Ecto neural progenitor cell (in vitro differentiated cells): ENCODE measurements around the gene BIN2.
"Not testable (repeated sequence)": the region's sequence is repeated elsewhere in the genome, so short reads cannot be mapped to it uniquely, and the experiment has no call there.

Source experiments
- DNase-seq: peaks from one replicate; pipeline ENCODE4 v3.0.0-alpha.2; 2018; ENCODE audit warnings: low spot score

The BIN2 gene

DNA sequence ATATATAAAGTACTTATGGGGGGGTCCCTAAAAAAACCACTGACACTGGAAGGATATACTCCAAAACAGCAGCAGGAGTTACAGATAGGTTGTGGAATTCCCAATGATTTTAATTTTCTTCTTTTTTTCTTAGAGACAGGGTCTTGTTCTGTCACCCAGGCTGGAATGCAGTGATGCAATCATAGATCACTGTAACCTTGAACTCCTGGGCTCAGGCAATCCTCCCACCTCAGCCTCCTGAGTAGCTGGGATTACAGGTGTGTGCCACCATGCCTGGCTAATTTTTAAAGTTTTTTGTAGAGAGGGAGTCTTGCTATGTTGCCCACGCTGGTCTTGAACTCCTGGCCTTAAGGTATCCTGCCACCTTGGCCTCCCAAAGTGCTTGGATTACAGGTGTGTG is 64.4 kb downstream of the BIN2 start:
- DNase-seq: not testable (repeated sequence)

DNA sequence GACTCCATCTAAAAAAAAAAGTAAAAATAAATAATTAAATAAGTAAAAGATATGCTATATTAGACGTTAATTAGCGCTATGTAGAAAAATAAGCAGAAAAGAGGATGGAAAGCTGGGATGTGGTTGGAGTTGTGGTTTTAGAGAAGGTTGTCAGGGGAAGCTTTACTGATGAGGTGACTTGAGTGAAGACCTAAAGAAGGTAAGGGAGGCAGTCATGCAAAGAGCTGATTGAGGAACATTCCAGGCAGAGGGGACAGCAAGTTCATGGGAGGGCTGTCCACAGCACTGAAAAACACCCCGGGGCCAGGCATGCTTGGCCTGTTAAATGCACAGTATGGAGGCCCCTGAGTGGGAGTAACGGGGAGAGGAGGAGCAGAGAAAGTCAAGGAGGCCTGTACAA is 69.4 kb downstream of the BIN2 start:
- DNase-seq: no peak

DNA sequence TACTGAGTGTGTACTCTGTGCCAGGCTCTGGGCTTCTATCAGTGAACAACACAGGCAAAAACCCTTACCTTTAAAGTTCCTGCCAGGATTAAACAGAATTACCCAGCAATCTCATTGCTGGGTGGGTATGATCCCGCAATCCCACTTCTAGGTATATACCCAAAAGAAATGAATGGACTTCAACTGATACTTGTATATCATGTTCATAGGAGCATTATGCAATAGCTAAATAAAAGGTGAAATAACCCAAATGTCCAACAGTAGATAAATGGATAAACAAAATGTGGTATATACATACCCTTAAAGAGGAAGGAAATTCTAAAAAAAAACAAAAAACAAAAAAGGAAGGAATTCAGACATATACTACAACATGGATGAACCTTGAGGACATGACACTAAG is 70.7 kb downstream of the BIN2 start:
- no peak for DNase-seq

DNA sequence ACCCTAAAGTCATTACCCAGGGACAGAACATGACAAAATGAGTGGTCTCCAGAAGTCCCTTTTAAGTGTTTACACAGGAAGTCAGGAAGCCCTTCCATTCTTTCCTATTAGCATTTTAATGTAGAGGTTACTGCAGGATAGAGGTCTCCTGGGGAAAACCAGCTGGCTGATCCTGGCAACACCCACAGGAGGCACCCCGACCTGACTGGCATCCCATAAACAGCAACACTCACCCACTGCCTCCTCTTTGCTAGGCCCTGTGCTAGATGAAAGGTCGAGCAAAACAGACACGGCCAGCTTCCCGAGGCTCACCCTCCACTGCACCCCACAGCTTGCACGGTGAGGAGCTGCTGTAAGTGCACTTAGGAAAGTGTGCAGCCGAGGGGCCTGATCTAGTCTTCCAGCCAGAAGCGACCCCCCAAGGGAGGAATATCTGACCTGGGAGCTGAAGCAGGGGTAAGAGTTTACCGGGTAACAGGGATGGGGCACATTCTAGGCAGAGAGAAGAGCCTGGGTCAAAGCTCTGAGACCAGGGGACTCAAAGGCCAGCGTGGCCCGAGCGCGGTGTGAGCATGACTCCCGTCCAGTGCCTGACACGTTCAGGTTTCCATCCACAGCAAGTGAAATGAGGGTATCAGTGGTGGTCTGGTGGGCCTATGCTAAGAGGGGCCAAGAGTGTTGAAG is 76.3 kb downstream of the BIN2 start:
- no peak for DNase-seq

DNA sequence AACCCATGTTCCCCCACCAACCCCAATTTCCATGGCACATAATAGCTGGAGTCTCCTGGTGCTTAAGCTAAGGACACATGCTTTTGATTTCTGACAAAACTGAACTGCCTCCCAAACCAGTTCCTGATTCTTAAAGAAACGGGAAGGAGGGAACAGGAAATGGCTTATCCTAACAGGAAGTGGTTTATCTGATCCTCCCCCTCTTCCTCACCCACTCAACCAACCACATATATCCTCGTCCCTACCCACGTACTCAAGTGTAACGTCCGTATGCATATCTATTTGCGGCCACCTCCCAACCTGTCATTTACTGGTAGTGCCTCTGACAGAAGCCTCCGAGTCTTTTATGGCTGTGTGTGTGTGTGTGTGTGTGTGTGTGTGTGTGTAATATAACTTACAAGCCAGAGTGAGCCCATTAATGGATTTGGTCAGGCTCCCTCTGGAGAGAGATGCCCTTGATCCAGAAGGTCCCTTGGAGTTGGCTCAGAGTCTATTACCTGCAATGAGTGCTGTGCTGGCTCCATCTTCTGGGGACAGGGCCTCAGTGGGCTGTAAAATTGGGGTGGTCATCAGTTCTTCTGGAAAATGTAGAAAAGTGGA is 77.6 kb downstream of the BIN2 start:
- DNase-seq: no peak

DNA sequence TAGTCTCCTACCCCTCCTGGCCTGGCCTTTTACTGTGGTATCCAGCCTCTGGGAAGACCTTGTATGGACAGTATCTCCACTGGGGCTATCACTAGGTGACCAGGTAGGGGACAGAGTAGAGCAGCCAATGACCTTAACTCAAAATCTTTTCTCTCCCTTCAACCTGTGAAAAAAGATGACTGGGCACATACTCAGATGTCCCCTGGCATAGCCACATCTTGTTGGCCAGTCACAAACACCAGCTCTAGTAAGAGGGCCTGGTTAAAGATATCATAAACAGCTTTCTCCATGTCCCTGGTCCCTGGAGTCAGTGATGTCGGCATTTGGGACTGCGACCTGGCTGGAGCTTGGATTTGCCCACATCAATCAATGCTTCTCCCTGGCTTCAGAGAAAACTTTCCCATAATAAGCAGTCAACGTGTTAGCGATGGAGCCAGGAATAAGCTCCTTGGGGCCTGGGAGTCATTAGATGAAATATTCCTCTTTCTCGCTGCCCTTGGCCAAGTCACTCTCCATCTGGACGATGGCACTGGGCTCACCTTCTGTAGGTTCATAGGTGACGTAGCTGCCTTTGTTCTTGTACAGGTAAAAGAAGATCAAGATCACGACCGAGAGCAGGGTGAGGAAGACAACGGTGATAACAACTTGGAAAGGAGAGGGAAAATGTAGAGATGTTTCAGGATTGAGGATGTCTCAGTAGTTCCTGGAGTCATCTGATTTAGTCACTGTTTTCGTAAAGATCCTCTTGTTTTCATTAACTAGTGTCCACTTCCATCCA is 78.3 kb downstream of the BIN2 start:
- DNase-seq: no peak

DNA sequence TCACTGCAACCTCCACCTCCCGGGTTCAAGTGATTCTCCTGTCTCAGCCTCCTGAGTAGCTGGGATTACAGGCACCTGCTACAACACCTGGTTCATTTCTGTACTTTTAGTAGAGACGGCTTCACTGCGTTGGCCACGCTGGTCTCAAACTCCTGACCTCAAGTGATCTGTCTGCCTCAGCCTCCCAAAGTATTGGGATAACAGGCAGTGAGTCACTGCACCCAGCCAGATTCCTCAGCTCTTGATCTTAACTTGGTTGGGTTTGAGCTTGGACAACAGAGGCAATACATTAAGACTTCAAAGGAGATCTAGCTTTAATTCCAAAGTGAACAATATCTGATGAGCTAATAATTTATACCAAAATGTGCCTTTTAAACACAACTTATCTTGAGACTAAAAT is 79.7 kb downstream of the BIN2 start:
- no peak for DNase-seq

DNA sequence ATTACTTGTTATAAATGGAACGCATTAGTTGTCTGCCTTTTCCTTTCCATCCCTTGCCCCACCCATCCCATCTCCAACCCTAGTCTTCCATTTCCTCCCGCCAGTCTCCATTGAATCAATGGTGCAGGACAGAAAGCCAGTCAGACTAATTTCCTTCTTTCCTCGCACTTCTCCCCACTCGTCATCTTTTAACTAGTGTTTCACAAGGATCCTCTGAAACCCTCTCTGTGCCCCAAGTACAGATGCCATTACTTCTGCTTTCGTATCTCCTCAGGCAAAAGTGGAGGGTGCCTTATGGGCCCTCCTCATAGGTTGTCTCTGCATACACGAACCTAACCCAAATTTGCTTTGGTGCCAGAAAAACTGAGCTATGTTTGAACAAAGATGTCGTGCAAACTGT is 81.1 kb downstream of the BIN2 start:
- DNase-seq: no peak

DNA sequence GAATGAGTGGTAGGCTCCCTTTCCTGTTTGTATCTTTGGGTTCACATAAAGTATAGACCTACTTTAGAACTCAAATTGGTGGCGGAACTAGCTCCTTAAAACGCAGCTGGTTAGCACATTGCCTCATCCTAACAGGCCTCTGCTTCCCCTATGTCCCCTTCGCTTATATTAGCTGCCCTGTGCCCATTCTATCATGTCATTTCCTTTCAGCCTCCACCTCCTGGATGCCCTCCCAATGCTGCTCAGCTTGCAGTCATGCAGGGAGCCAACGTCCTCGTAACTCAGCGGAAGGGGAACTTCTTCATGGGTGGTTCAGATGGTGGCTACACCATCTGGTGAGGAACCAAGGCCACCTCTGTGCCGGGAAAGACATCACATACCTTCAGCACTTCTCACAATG is 81.9 kb downstream of the BIN2 start:
- no peak for DNase-seq

DNA sequence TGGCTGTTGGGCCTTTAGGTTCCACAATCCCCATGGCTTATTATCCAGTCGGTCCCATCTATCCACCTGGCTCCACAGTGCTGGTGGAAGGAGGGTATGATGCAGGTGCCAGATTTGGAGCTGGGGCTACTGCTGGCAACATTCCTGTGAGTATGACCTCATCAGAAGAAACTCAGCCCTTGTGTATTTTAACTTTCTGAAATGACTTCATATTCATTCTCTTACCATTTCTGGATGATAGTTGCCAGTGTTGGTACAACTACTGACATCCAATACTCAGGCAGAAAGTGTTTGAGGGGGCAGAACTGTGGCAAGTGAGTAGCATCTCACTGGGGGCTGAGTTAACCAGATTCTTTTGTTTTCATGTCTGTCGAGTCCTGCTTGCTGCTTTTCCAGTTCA is 83.0 kb downstream of the BIN2 start:
- DNase-seq: no peak

DNA sequence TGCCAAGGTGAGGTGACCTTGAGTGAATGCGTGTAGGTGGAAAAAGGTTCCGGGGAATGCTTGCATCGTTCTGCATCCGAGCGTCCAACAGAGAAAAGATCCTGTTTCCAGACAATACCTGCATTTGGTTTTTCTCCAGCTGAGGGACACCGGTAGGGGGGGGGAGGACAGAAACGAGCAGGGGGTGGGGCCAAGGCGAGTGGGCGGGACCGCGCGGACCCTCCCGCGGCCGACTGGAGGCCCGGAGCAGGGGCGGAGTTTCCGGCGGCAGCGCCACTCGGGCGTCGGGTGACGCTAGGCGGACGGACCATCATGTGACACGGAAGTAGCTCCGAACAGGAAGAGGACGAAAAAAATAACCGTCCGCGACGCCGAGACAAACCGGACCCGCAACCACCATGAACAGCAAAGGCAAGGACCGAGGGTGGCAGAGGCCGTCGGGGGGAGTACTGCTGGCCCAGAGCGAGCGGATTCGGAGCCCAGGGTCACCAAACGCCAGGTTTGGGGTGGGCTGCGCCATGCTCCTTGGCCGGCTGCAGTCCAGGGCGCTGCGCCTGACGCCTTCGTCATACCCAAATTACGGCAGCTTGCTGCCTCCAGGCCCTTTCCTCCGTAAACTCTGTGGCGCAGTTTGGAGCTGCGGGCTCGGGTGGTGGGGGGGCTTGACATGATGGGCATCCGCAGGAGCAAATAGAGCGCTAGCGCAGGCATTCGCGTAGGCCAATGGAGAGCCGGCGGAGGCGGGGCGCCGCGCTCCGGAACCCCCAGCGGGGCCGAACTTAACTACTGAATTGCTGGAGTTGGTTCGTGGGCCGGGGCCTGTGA is 85.3 kb downstream of the BIN2 start, which contains the start of gene DAZAP2:
DAZAP2 (plus strand) TSS at position 317 of the 825 bp plus-strand sequence; CDS start at position 399, 82 bp downstream.
- DNase-seq: peak; percentile 98

DNA sequence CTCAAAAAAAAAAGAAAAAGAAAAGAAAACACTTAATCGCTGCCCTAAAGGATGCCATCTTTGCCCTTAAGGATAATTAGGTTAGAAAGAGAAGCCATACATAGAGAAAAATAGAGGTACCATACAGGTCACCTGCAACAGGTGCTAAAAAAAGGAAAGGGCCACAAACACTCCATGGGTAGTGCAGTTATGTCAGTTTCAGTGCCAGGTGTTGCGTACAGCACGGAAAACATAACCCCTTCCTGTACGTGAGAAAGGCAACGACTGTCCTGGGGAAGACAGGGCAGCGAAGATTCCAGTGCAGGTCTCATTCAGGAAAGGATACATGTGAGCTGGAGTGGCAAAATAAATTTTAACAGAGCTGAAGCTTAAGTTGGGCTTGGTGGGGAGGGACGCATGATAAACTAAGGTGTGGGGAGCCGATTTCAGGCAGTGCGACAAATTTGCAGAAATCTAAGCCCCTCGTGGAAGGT is 85.9 kb downstream of the BIN2 start:
- DNase-seq: no peak

DNA sequence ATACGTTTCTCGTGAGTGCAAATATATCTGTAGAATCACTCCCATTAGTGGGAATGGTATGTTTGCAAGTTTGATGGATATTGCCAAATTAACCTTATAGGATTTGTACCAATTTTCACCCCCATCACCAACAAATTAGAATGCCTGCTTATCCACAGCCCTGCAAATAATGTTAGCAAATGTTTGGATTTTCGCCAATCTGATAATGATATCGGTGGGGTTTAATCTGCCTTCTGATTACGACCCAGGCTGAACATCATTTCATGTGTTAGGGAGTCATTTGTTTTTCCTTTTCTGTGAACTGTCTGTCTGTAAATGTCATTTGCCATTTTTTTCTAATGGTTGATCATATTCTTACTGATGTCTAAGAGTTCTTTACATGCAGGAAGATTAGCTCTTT is 89.4 kb downstream of the BIN2 start:
- DNase-seq: no peak

DNA sequence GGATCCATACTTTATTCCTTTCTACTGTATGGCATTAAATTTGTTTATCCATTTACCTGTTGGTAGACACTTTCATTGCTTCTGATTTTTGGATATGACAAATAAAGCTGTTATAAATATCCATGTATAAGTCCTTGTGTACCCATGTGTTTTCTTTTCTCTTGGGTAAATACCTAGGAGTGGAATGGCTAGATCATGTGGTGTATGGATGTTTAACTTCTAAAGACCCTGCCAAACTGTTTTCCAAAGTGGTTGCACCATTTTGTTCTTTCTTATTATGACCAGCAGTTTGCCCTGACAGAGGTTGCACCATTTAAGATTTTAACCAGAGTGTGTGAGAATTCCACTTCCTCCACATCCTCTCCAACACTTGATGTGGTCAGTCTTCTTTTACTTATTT is 91.3 kb downstream of the BIN2 start:
- no peak for DNase-seq
